ENCODE results near the gene SLC7A10. TPM values are rescaled to one million over a fixed set of nuclear protein-coding genes. Genes with fewer than 3 reads are reported as not detected.
"Not testable (repeated sequence)": the region's sequence is repeated elsewhere in the genome, so short reads cannot be mapped to it uniquely, and the experiment has no call there.

The SLC7A10 gene
- total RNA-seq, 3 donors from 2014 or later, result not detected

DNA sequence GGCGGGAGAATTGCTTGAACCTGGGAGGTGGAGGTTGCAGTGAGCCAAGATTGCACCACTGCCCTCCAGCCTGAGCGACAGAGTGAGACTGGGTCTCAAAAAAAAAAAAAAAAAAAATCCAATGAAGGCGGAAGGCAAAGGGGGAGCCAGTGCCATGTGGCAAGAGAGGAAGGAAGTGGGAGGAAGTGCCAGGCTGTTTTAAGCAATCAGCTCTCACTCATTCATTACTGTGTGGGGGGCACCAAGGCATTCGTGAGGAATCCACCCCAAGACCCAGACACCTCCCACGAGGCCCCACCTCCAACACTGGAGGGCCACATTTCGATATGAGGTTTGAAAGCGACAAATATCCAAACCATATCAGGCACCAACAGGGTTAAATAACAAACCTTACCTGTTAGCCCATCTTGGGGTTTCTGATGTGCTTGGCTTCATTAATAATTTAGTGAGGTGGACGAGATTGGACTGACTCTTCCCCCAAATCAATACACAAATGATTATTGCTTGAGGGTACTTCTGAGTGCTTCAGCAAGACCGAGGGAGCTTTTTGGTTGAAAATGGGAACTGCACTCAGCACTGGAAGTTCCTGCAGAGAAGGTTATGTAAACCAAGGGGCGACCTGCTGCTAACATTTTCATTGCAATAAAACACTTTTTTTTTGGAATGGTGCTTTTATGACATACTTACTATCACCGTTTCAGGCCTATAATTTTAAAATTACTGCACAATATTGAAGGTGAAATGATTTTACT lies 39.0 kb downstream of the SLC7A10 start:
- Mint-ChIP-seq H3K36me3 (ENCODE audit: insufficient read depth) (no peaks in the 10 kb centered on the region), H3K9me3 (no peaks in the 10 kb centered on the region), H3K4me1 (ENCODE audit: low read depth) (peaks cover 3% of the 10 kb centered on the region), H3K27me3 (ENCODE audit: low read depth) (peaks cover 10% of the 10 kb centered on the region), H3K4me3 (no peak overlapping the region)
- DNase-seq (no peak), ATAC-seq (no peak)

DNA sequence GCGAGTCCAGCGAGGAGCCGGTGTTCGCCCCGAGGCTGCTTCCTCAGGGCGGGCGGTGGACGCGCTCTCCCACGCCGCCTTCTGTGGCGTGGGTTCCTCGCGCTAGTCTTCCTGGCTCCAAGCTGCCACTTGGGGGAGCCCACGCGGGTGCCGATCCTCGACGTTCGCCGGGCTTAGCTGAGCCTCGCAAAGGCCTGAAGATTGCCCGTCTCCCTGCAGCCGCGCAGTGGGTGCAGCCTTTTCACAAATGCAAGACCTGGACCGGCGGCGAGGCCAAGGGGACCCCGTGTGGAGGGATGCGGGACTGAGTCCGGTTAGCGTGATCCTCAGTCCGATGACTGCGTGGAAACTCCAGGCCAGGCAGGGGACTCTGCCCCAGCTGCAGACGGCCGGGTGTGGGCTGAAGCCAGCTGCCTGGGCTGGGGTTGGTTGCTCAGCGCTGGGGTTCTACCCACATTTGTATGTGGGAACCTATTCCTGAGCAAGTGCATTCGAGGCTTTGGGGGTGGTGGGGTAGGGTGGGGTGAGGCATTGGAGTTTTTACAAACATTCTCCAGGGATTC lies 48.2 kb downstream of the SLC7A10 start:
- H3K27me3 Mint-ChIP-seq (ENCODE audit: low read depth), result no peaks in the 10 kb centered on the region
- H3K4me1 Mint-ChIP-seq (ENCODE audit: low read depth), result peaks cover 29% of the 10 kb centered on the region
- DNase-seq (no peak), ATAC-seq (peak; percentile 47 to 50)
- H3K9me3 Mint-ChIP-seq, result no peaks in the 10 kb centered on the region
- H3K36me3 Mint-ChIP-seq (ENCODE audit: insufficient read depth), result peaks cover 2% of the 10 kb centered on the region
- peak overlapping the region; percentile 93 for H3K4me3 Mint-ChIP-seq

DNA sequence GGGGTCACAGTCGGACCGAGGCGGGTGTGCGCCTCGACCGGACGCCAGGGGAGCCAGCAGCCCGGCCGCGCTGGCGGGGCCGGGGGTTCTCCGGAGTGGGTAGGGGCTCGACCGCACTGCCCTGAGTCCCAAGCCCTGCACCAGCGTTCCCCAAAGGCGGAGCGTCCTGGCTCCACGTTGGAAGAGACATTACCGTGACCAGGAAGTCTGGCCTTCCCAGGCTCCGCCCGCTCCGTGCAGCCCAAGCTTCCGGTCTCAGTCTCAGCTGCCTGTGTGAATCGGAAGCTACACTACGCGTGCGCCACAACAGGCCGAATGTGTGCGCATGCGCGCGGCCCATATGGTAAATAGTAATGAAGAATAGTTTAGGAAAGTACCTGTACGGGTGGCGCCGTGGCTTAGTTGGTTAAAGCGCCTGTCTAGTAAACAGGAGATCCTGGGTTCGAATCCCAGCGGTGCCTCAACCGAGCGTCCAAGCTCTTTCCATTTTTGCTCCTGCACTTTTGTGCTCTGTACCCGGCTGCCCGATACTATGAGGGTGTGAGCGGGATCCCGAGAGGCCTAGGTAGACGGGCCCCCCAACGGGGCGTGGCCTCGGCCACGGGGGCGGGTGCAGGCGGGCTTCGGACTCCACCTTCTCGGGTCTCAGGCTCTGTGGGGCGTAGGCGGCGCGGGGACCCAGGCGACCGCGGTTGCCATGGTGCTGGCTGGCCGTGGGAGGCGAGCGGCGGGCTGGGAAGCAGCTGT lies 48.8 kb downstream of the SLC7A10 start:
- no peaks in the 10 kb centered on the region for H3K9me3 Mint-ChIP-seq
- H3K27me3 Mint-ChIP-seq (ENCODE audit: low read depth), result no peaks in the 10 kb centered on the region
- DNase-seq, result peak; percentile 96
- peaks cover 35% of the 10 kb centered on the region for H3K4me1 Mint-ChIP-seq (ENCODE audit: low read depth)
- ATAC-seq, result peak; percentile 87 to 90
- peaks cover 2% of the 10 kb centered on the region for H3K36me3 Mint-ChIP-seq (ENCODE audit: insufficient read depth)
- peak overlapping the region; percentile 93 for H3K4me3 Mint-ChIP-seq

DNA sequence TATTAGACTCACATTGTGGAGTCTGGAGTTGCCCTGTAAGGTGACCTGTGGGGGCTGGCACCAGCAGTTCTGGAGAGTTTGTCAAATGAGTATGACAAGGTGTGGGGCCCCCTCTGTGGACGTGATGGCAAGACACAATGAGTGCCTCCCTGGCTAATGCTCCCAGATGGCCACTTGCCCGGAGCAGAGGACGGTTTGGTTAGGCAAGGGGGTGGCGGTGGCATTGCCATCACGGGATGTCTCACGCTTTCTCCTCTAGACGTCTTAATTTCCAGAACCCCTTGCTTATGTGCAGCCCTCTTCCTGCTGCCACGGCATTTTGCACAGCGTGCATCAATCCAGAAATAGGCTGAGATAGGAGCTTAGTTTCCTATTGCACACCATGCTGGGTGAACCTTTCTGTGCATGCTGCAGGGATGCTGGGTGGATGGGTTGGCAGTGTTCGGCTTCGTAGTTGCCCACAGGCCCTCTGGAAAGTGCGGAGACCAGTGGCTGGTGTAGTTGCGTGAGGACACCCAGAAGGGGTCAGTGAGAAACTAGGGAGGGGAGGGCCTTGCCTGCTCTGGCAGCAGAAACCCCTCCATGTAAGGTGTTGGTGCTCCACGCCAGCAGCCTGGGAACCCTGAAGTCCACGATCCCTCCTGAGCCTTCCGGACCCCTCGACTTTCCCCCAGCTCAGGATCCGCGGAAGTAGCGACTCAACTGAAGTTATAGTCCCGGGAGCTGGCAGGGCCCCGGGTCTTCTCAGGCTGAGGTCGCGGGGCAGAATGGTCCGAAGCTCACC lies 49.6 kb downstream of the SLC7A10 start:
- DNase-seq (peak; percentile 13), ATAC-seq (no peak)
- peaks cover 35% of the 10 kb centered on the region for H3K4me1 Mint-ChIP-seq (ENCODE audit: low read depth)
- no peaks in the 10 kb centered on the region for H3K27me3 Mint-ChIP-seq (ENCODE audit: low read depth)
- H3K9me3 Mint-ChIP-seq, result no peaks in the 10 kb centered on the region
- peak overlapping the region; percentile 93 for H3K4me3 Mint-ChIP-seq
- H3K36me3 Mint-ChIP-seq (ENCODE audit: insufficient read depth), result peaks cover 2% of the 10 kb centered on the region

DNA sequence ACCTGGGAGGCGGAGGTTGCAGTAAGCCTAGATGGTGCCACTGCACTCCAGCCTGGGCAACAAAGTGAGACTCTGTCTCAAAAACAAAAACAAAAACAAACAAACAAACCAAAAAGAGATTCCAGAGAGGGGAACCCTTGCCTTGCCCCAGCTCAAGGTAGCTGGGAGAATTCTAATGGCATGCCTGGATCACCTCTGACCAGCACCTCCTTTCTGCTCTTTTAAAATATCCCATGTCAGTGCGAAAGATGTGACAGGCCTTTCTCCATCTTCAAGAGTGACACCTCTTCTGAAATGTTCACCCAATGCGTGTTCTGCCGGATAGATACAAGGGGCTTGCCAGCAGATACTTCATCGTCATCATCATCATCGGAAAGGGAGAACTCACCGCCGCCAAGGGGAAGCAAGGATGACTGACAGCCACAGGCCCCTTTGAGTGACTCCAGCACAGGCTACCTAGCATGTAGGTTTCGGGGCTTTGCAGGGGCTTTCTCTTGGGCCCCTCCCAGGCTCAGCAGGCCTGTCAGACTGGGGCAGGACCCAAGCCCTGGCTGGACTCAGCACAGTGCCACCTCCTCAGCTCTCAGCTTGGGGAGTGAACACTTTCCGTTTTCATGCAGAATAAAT lies 50.4 kb downstream of the SLC7A10 start:
- H3K9me3 Mint-ChIP-seq, result no peaks in the 10 kb centered on the region
- H3K27me3 Mint-ChIP-seq (ENCODE audit: low read depth), result no peaks in the 10 kb centered on the region
- peaks cover 2% of the 10 kb centered on the region for H3K36me3 Mint-ChIP-seq (ENCODE audit: insufficient read depth)
- no peak for ATAC-seq
- peaks cover 35% of the 10 kb centered on the region for H3K4me1 Mint-ChIP-seq (ENCODE audit: low read depth)
- DNase-seq, result no peak
- peak overlapping the region; percentile 93 for H3K4me3 Mint-ChIP-seq

DNA sequence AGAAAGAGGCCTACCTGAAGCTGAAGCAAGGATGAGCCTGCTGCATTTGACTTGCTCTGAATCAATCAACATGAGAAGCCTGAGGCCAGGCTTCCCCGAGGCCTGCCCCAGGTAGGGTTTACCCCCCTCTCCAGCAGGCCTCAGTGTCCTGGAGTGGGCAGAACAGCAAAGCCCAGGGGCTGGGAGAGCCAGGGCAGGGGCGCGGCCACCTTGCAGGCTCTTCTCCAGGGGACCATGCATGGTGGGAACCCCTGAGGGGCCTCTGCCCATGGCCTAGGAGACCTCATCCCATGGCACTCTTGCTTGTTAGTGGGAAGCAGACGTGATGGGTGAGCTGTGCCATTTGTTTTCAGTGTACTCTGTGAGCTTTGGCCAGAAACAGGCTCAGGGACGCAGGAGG lies 51.5 kb downstream of the SLC7A10 start:
- ATAC-seq (no peak), DNase-seq (no peak)
- H3K4me1 Mint-ChIP-seq (ENCODE audit: low read depth), result peaks cover 34% of the 10 kb centered on the region
- peaks cover under 1% of the 10 kb centered on the region for H3K9me3 Mint-ChIP-seq
- peaks cover 2% of the 10 kb centered on the region for H3K36me3 Mint-ChIP-seq (ENCODE audit: insufficient read depth)
- no peak overlapping the region for H3K4me3 Mint-ChIP-seq
- no peaks in the 10 kb centered on the region for H3K27me3 Mint-ChIP-seq (ENCODE audit: low read depth)

DNA sequence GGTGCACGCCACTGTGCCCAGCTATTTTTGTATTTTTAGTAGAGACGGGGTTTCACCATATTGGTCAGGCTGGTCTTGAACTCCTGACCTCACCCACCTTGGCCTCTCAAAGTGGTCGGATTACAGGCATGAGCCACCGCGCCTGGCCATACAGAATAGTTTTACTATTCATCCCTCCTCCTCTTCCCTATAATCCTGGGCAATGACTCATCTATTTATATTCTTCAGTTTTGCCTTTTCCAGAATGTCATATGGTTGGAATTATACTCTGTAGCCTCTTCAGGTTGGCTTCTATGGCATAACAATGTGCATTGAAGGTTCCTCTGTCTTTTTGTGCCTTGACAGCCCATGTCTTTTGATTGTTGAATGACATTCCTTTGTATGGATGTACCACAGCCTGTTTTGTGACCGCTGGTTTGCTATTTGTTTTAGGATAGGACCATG lies 53.7 kb downstream of the SLC7A10 start:
- Mint-ChIP-seq H3K4me1 (ENCODE audit: low read depth) (peaks cover 26% of the 10 kb centered on the region), H3K27me3 (ENCODE audit: low read depth) (no peaks in the 10 kb centered on the region), H3K9me3 (peaks cover 12% of the 10 kb centered on the region), H3K4me3 (no peak overlapping the region), H3K36me3 (ENCODE audit: insufficient read depth) (peaks cover 5% of the 10 kb centered on the region)
- no peak for ATAC-seq
- no peak for DNase-seq

DNA sequence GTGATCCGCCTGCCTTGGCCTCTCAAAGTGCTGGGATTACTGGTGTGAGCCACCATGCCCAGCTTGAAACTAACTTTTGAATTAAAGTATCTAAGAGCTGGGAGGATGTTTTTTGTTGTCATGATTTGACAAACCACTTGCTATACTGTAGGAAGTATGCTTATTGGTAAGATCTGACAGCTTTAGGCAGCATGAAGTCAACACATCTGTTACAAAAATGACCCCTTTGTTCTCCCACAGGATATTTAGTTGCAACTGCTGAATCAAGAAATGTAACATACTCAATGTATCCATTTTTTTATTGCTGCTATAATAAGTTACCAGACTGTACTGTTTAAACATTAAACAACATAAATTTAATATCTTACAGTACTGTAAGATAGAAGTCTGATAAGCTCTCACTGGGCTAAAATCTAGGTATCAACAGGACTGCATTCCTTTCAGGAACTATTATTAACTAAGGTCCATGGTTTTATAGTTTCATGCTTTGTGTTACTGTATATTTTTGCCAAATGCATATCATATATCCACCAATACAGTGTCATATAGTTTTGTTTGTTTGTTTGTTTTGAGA lies 54.3 kb downstream of the SLC7A10 start:
- Mint-ChIP-seq H3K36me3 (ENCODE audit: insufficient read depth) (peaks cover 3% of the 10 kb centered on the region), H3K27me3 (ENCODE audit: low read depth) (no peaks in the 10 kb centered on the region), H3K9me3 (peaks cover 12% of the 10 kb centered on the region), H3K4me1 (ENCODE audit: low read depth) (peaks cover 26% of the 10 kb centered on the region), H3K4me3 (no peak overlapping the region)
- DNase-seq (no peak), ATAC-seq (no peak)

DNA sequence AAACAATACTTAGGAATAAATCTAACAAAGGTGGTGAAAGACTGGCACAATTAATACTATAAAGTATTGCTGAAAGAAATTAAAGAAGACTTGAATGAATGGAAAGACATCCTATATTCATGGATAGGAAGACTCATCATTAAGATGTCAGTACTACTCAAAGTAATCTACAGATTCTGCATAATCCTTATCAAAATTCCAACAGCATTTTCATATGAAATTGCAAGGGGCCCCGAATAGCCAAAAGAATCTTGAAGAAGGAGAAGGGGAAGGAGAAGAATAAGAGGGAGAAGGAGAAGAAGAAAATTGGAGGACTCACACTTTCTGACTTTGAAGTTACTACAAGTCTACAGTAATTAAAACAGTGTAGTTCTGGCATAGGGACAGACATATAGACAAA lies 57.1 kb downstream of the SLC7A10 start:
- H3K9me3 Mint-ChIP-seq, result peaks cover 12% of the 10 kb centered on the region
- H3K4me3 Mint-ChIP-seq, result no peak overlapping the region
- no peak for ATAC-seq
- peaks cover 3% of the 10 kb centered on the region for H3K36me3 Mint-ChIP-seq (ENCODE audit: insufficient read depth)
- H3K27me3 Mint-ChIP-seq (ENCODE audit: low read depth), result no peaks in the 10 kb centered on the region
- no peak for DNase-seq
- peaks cover 14% of the 10 kb centered on the region for H3K4me1 Mint-ChIP-seq (ENCODE audit: low read depth)

DNA sequence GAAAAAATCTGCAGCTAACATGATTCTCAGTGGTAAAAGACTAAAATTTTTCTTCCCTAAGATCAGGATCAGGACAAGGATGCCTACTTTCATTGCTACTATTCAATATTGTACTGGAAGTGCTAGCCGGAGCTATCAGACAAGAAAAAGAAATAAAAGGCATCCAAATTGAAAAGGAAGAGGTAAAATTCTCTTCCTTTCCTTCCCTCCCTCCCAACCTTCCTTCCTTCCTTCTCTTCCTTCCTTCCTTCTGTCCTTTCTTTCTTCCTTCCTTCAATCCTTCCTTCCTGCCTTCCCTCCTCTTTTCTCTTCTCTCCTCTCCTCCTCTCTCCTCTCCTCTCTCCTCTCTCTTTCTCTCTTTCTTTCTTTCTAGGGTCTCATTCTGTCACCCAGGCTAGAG lies 58.2 kb downstream of the SLC7A10 start:
- Mint-ChIP-seq H3K4me3 (no peak overlapping the region), H3K27me3 (ENCODE audit: low read depth) (no peaks in the 10 kb centered on the region), H3K9me3 (peaks cover 12% of the 10 kb centered on the region), H3K4me1 (ENCODE audit: low read depth) (peaks cover 9% of the 10 kb centered on the region), H3K36me3 (ENCODE audit: insufficient read depth) (peaks cover 3% of the 10 kb centered on the region)
- ATAC-seq (no peak), DNase-seq (no peak)

DNA sequence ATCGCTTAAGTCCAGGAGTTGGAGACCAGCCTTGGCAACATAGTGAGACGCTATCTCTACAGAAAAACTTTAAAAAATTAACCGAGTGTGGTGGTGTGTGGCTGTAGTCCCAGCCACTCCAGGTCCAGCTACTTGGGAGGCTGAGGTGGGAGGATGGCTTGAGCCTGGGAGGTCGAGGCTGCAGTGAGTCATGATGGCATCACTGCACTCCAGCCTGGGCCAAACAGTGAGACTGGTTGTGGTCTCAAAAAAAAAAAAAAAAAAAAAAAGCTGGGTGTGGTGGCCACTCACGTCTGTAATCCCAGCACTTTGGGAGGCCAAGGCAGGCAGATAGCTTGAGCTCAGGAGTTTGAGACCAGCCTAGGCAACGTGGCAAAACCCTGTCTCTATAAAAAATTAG lies 59.6 kb downstream of the SLC7A10 start:
- Mint-ChIP-seq H3K9me3 (peaks cover 12% of the 10 kb centered on the region), H3K4me1 (ENCODE audit: low read depth) (peaks cover 12% of the 10 kb centered on the region)
- not testable (repeated sequence) for ATAC-seq; H3K4me3 Mint-ChIP-seq; DNase-seq; H3K27me3 Mint-ChIP-seq (ENCODE audit: low read depth); H3K36me3 Mint-ChIP-seq (ENCODE audit: insufficient read depth)

DNA sequence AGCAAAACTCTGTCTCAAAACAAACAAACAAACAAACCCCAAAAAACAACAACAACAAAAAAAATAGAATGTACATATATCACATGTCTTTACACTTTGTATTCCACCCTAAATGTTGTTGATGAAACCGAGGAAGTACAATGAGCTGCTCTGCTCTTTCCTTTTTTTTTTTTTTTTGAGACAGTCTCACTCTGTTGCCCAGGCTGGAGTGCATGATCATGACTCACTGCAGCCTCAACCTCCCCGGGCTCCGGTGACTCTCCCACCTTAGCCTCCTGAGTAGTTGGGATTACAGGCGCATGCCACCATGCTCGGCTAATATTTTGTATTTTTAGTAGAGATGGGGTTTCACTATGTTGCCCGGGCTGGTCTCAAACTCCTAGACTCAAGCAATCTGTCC lies 62.2 kb downstream of the SLC7A10 start:
- Mint-ChIP-seq H3K4me3 (no peak overlapping the region), H3K4me1 (ENCODE audit: low read depth) (peaks cover 29% of the 10 kb centered on the region), H3K27me3 (ENCODE audit: low read depth) (no peaks in the 10 kb centered on the region), H3K36me3 (ENCODE audit: insufficient read depth) (no peaks in the 10 kb centered on the region), H3K9me3 (peaks cover 4% of the 10 kb centered on the region)
- DNase-seq, result no peak
- no peak for ATAC-seq

DNA sequence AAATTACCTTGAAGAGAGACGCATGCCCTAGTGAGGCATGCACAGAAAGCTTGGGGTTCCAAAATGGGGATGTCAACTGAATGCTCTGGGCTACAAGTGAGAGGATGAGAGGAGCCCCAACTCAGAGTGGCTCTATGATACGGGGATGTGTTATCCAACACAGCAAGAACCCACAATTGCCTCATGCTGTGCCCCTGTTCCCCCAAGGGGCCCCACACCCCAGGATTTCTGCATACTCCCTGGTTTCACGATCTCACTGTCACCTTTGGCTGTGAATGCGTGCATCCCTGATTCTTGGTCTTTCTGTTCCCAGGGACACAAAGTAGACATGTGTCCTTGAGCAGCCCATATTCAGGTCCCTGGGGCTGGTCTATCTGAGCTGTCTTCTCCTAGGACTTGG lies 64.4 kb downstream of the SLC7A10 start:
- H3K9me3 Mint-ChIP-seq, result no peaks in the 10 kb centered on the region
- no peak for ATAC-seq
- H3K27me3 Mint-ChIP-seq (ENCODE audit: low read depth), result no peaks in the 10 kb centered on the region
- DNase-seq, result no peak
- no peak overlapping the region for H3K4me3 Mint-ChIP-seq
- peaks cover 38% of the 10 kb centered on the region for H3K4me1 Mint-ChIP-seq (ENCODE audit: low read depth)
- H3K36me3 Mint-ChIP-seq (ENCODE audit: insufficient read depth), result no peaks in the 10 kb centered on the region

Data from activated T-cell treated with anti-CD3 and anti-CD28 coated beads, Interleukin-2, amount 50 U/mL, for 4 hours (primary cell).